ENCODE results near the gene ZNF337.
"Not testable (repeated sequence)": the region's sequence is repeated elsewhere in the genome, so short reads cannot be mapped to it uniquely, and the experiment has no call there.

Gene ZNF337

DNA sequence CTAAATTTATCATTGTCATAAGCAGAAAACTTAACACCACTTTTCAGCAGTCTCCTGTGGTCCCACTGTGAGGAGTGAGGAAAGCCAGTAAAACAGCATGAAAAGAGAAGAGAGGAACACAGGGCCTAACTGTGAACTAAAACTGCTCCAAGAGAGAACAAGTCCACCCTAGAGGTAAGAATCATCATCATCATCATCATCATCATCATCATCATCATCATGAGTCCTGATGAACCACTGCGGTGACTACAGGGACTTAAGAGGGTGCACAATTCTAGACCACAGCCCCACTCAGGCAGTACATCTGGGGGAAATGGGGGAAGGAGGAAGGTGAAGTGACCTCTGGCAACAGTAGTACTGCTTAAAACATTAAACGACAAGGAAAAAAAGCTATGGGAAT lies 13.6 kb downstream of the ZNF337 start:
- H3K4me3 Mint-ChIP-seq, result no peak overlapping the region
- intact Hi-C loops (cut with micrococcal nuclease), result no loop called here
- no peaks in the 10 kb centered on the region for H3K4me1 Mint-ChIP-seq (ENCODE audit: low read depth)
- no peak overlapping the region for H3K27ac Mint-ChIP-seq
- H3K9me3 Mint-ChIP-seq, result no peaks in the 10 kb centered on the region
- no peaks in the 10 kb centered on the region for H3K27me3 Mint-ChIP-seq
- H3K36me3 Mint-ChIP-seq (ENCODE audit: low read depth), result peaks cover 75% of the 10 kb centered on the region

DNA sequence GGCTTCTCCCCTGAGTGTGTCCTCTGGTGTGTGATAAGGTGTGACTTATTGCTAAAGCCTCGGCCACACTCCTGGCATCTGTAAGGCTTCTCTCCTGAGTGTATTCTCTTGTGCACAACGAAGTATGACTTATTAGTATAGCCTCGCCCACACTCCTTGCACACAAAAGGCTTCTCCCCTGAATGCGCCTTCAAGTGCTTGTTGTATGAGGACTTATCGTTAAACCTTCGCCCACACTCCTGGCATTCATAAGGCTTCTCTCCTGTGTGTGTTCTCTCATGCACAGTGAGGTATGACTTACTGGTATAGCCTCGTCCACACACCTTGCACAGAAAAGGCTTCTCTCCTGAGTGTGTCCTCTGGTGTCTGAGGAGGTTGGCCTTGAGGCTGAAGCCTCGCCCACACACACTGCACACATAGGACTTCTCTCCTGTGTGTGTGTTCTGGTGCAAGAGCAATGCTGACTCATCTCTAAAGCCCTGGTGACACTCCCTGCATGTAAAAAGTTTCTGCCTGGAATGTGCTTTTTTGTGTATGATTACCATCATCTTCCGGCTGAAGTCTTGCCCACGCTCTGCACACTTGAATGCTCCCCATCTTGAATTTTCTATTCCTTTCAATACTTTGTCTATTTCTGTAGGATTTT lies 20.4 kb downstream of the ZNF337 start:
- no peaks in the 10 kb centered on the region for H3K27me3 Mint-ChIP-seq
- H3K4me1 Mint-ChIP-seq (ENCODE audit: low read depth), result peaks cover 11% of the 10 kb centered on the region
- no peak overlapping the region for H3K4me3 Mint-ChIP-seq
- intact Hi-C loops (cut with micrococcal nuclease), result no loop called here
- no peak overlapping the region for H3K27ac Mint-ChIP-seq
- H3K36me3 Mint-ChIP-seq (ENCODE audit: low read depth), result peaks cover 83% of the 10 kb centered on the region
- peaks cover 9% of the 10 kb centered on the region for H3K9me3 Mint-ChIP-seq

DNA sequence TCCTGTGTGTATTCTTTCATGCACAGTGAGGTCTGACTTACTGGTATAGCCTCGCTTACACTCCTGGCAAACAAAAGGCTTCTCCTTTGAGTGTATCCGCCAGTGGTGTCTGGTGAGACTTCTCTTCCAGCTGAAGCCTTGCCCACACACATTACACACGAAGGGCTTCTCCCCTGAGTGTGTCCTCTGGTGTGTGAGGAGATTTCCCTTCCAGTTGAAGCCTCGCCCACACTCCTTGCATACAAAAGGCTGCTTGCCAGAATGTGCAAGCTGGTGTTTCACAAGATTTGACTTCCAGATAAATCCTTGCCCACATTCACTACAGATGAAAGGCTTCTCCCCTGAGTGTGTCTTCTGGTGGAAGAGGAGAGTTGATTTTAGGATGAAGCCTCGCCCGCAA lies 21.5 kb downstream of the ZNF337 start:
- Mint-ChIP-seq H3K4me1 (ENCODE audit: low read depth) (peaks cover 11% of the 10 kb centered on the region), H3K36me3 (ENCODE audit: low read depth) (peaks cover 74% of the 10 kb centered on the region), H3K9me3 (peaks cover 9% of the 10 kb centered on the region), H3K4me3 (no peak overlapping the region), H3K27me3 (no peaks in the 10 kb centered on the region), H3K27ac (no peak overlapping the region)
- intact Hi-C loops (cut with micrococcal nuclease), result no loop called here

DNA sequence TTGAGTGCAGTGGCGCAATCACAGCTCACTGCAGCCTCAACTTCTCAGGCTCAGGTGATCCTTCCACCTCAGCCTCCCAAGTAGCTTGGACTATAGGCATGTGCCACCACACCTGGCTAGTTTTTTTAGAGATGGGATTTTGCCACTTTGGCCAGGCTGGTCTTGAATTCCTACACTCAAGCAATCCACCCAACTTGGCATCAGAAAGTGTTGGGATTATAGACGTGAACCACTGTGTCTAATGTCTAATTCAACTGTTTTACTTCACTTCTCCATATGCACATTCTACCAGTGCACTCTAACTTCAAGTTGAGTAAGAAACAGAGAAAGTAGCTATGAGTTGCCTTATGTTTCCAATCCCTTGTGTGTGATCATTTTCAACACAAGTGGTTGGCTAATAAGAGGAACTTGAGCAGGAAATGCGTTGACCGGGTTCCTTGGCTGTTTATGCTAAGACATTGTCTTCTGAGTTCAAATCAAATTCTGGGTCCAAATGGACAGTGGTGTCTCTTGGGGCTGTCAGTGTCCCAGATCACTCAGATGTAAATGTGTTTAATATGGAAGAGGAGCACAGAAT lies 23.9 kb downstream of the ZNF337 start:
- Mint-ChIP-seq H3K27ac (no peak overlapping the region), H3K4me3 (no peak overlapping the region), H3K4me1 (ENCODE audit: low read depth) (peaks cover 11% of the 10 kb centered on the region), H3K36me3 (ENCODE audit: low read depth) (peaks cover 50% of the 10 kb centered on the region), H3K9me3 (peaks cover 9% of the 10 kb centered on the region), H3K27me3 (no peaks in the 10 kb centered on the region)
- intact Hi-C loops (cut with micrococcal nuclease), result no loop called here

DNA sequence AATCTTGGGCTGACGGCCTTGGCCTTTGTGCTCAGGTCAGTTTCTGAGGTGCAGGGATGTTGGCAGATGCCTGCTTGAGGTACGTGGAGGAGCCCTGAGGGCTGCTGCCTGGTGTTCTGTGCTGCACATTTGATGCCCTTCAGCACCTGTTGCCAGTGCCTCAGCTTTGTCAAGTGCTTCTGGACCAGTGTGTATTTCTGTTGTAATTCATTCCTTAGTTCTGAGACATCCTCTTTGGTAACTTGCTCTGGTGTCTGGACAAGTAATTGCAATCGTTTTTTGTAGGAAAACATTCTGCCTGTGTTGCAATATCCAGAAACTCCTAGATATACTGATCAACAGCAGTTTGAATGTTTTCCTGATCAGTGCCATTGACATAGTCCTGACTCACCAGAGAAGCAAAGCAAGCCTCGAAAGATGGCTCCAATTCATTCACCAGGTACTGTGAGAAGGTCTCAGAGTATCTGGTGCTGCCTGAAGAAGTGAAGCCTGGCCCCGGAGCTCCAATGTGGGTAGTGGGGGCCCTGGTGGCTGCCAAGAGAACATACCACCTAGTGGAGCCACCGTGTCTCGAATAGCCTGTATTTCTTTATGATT lies 26.7 kb downstream of the ZNF337 start:
- Mint-ChIP-seq H3K27ac (no peak overlapping the region), H3K4me3 (no peak overlapping the region), H3K9me3 (peaks cover 9% of the 10 kb centered on the region), H3K36me3 (ENCODE audit: low read depth) (peaks cover 22% of the 10 kb centered on the region), H3K4me1 (ENCODE audit: low read depth) (peaks cover 5% of the 10 kb centered on the region), H3K27me3 (no peaks in the 10 kb centered on the region)
- intact Hi-C loops (cut with micrococcal nuclease), result no loop called here

DNA sequence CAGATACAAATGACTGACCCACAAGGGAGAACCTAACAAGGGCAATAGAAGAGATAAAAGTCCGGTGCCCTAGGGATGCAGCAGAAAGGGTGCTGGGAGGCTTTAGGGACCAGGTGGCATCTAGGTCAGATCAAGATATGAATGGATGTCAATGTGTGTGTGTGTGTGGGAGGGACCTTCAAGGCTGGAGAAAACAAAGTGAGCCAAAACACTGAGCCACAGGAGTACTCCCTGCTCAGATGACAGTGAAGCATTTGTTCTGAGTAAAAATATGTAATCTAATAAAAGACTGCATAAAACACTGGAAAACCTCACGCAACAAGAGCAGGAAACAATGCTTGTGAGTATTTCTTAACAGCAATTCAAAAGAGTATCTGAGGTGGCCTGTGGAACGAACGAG lies 28.2 kb downstream of the ZNF337 start:
- H3K27ac Mint-ChIP-seq, result no peak overlapping the region
- H3K9me3 Mint-ChIP-seq, result peaks cover 8% of the 10 kb centered on the region
- H3K27me3 Mint-ChIP-seq, result no peaks in the 10 kb centered on the region
- no peak overlapping the region for H3K4me3 Mint-ChIP-seq
- intact Hi-C loops (cut with micrococcal nuclease), result no loop called here
- peaks cover 5% of the 10 kb centered on the region for H3K4me1 Mint-ChIP-seq (ENCODE audit: low read depth)
- peaks cover 7% of the 10 kb centered on the region for H3K36me3 Mint-ChIP-seq (ENCODE audit: low read depth)

DNA sequence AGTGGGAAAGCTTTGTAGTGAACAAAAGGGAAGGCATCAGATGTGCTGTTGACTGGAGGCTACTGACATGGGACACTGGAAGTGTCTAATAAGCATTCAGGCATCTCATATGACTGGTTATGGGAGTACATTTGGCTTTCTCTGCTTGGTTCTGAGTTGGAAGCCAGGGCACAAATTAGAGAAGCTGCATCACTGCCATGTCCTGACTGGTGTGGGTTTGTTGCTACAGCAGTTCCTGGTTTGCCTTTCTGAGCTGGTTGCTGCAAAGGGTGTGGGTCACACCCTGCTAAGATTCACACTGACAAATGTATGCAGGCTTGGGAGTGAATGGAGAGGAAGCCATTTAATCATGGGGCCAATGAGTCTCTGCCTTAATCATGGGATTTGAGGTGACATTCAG lies 36.7 kb downstream of the ZNF337 start:
- intact Hi-C loops (cut with micrococcal nuclease), result no loop called here
- Mint-ChIP-seq H3K27me3 (no peaks in the 10 kb centered on the region), H3K36me3 (ENCODE audit: low read depth) (no peaks in the 10 kb centered on the region), H3K27ac (no peak overlapping the region), H3K9me3 (peaks cover 9% of the 10 kb centered on the region), H3K4me3 (no peak overlapping the region), H3K4me1 (ENCODE audit: low read depth) (no peaks in the 10 kb centered on the region)

DNA sequence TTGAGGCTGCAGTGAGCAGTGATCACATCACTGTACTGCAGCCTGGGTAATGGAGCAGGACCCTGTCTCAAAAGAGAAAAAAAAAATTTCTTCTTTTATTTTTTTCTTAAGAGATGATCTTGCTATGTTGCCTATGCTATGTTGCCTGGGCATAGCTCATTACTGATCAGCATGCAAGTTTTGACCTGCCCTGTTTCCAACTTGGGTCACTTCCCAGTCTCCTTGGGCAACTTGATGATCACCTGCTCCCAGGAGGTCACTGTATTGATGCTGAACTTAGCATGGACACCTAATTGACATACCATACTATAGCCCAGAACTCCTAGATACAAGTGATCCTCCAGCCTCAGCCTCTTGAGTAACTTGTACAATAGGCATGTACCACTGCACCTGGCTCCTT lies 42.2 kb downstream of the ZNF337 start:
- Mint-ChIP-seq H3K4me1 (ENCODE audit: low read depth) (no peaks in the 10 kb centered on the region), H3K27me3 (no peaks in the 10 kb centered on the region), H3K36me3 (ENCODE audit: low read depth) (no peaks in the 10 kb centered on the region), H3K9me3 (no peaks in the 10 kb centered on the region), H3K4me3 (no peak overlapping the region), H3K27ac (no peak overlapping the region)
- intact Hi-C loops (cut with micrococcal nuclease), result no loop called here

DNA sequence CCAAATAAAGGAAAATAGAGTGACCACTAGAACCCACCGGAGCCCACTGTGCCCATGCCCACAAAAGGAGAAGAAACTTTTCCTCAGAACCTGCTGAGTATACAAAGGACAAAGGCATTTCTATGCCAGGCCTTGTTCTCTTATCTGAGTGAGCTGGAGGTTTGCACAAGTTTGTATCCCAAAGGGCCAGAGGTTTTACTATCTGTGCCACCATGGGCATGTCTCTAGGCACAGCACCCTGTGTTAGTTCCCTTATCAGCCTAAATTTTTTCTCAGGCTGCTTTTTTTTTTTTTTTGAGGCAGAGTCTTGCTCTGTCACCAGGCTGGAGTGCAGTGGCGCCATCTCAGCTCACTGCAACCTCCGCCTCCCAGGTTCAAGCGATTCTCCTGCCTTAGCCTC lies 43.8 kb downstream of the ZNF337 start:
- H3K4me3 Mint-ChIP-seq; intact Hi-C loops (cut with micrococcal nuclease); H3K4me1 Mint-ChIP-seq (ENCODE audit: low read depth); H3K27me3 Mint-ChIP-seq; H3K27ac Mint-ChIP-seq; H3K36me3 Mint-ChIP-seq (ENCODE audit: low read depth); H3K9me3 Mint-ChIP-seq: not testable (repeated sequence)

DNA sequence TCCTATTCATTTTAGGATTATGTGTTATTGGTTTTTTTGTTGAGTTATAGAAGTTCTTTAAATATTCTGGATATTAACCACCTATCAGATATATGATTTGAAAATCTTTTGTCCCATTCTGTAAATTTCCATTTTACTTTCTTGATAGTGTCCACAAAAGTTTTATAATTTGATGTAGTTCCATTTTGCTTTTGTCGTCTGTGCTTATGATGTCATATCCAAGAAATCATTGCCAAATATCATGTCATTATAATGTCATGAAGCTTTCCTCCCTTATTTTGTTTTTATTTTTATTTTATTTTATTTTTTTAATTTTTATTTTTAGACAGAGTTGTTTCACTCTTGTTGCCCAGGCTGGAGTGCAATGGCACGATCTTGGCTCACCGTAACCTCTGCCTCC lies 51.8 kb downstream of the ZNF337 start:
- H3K36me3 Mint-ChIP-seq (ENCODE audit: low read depth), result no peaks in the 10 kb centered on the region
- no peaks in the 10 kb centered on the region for H3K27me3 Mint-ChIP-seq
- H3K9me3 Mint-ChIP-seq, result no peaks in the 10 kb centered on the region
- intact Hi-C loops (cut with micrococcal nuclease), result no loop called here
- no peak overlapping the region for H3K4me3 Mint-ChIP-seq
- H3K27ac Mint-ChIP-seq, result no peak overlapping the region
- H3K4me1 Mint-ChIP-seq (ENCODE audit: low read depth), result no peaks in the 10 kb centered on the region

DNA sequence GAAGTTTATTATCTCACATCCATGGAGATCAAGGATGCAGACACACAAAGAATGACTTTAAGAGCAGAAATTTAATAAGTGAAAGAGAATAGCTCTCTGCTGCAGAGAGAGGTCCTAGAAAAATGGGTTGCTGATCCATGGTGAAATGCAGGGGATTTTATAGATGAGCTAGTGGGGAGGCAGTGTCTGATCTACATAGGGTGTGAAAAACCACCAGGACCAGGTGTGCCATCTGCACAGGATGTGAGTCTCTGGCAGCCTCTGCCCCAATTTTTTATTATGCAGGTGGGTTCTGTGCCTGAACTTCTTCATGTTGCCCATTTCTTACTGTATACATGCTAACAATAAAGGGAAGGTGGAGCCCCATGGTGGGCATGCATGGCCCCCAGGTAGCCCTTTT lies 52.9 kb downstream of the ZNF337 start:
- Mint-ChIP-seq H3K27me3 (no peaks in the 10 kb centered on the region), H3K4me1 (ENCODE audit: low read depth) (no peaks in the 10 kb centered on the region), H3K4me3 (no peak overlapping the region), H3K27ac (no peak overlapping the region), H3K36me3 (ENCODE audit: low read depth) (no peaks in the 10 kb centered on the region), H3K9me3 (no peaks in the 10 kb centered on the region)
- intact Hi-C loops (cut with micrococcal nuclease), result no loop called here

DNA sequence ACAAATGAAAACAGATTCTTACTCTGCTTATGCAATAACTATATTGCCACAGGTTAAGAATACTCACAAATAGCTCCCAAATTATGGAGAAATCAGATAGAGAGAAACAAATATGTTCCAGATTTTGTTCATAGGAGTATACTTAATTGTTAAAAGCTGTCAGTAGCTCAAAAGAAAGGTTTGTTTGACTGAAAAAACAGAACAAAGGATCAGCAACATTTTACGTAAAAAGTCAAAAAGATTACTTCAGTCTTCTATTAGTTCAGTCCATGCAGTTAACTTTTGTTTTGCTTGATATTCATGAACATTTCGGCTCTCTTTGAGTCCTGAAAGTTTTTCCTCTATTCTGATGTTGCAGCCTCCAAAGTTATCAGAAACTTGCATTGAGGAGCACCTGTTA lies 59.4 kb downstream of the ZNF337 start:
- Mint-ChIP-seq H3K4me3 (no peak overlapping the region), H3K27me3 (no peaks in the 10 kb centered on the region), H3K4me1 (ENCODE audit: low read depth) (no peaks in the 10 kb centered on the region), H3K9me3 (peaks cover 27% of the 10 kb centered on the region), H3K27ac (no peak overlapping the region), H3K36me3 (ENCODE audit: low read depth) (no peaks in the 10 kb centered on the region)
- intact Hi-C loops (cut with micrococcal nuclease), result no loop called here

DNA sequence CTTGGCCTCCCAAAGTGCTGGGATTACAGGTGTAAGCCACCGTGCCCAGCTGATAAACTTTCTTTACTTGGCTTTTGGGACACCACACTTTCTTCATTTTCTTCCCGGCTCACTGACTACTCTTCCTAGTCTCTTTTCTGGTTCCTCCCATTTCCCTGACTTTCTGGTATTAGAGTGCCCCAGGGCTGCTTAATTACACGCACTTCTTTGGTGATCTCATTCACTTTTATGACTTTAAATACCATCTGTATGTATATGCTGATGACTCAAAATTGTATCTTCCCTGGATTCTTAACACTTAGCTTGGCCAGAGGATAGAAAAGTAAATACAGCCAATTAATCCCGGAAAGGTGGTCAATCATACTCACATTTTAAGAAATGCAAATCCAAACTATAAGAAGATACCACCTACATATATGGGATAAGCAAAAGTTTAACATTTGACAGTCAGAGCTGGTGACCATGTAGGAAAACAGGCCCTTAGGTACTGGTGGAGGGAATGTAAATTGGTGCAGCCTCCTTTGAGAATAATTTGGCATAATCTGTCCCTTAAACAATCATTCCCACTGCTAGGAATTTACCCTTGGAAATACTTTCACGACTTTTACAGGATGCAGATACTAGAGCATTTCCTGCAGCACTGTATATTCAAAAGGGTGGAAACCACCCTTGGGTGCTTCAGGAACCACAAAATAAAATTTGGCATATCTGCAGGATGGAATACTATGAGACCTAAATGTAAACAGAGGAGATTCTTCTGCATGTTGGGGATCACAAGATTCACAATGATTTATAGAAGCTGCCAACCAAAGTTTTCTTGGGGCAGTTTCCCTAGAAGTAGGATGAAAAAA lies 63.5 kb downstream of the ZNF337 start:
- H3K4me3 Mint-ChIP-seq, result no peak overlapping the region
- no peaks in the 10 kb centered on the region for H3K36me3 Mint-ChIP-seq (ENCODE audit: low read depth)
- intact Hi-C loops (cut with micrococcal nuclease), result no loop called here
- H3K9me3 Mint-ChIP-seq, result peaks cover 32% of the 10 kb centered on the region
- no peaks in the 10 kb centered on the region for H3K27me3 Mint-ChIP-seq
- no peak overlapping the region for H3K27ac Mint-ChIP-seq
- no peaks in the 10 kb centered on the region for H3K4me1 Mint-ChIP-seq (ENCODE audit: low read depth)

DNA sequence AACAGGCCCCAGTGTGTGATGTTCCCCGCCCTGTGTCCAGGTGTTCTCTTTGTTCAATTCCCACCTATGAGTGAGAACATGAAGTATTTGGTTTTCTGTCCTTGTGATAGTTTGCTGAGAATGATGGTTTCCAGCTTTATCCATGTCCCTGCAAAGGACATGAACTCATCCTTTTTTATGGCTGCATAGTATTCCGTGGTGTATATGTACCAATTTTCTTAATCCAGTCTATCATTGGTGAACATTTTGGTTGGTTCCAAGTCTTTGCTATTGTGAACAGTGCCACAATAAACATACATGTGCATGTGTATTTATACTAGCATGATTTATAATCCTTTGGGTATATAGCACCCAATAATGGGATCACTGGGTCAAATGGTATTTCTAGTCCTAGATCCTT lies 66.0 kb downstream of the ZNF337 start:
- H3K27ac Mint-ChIP-seq, H3K27me3 Mint-ChIP-seq: not testable (repeated sequence)
- H3K9me3 Mint-ChIP-seq, result peaks cover 27% of the 10 kb centered on the region

More for the DNA sequence above, 66.0 kb downstream of the ZNF337 start:
- H3K4me1 Mint-ChIP-seq (ENCODE audit: low read depth); H3K36me3 Mint-ChIP-seq (ENCODE audit: low read depth); H3K4me3 Mint-ChIP-seq; intact Hi-C loops (cut with micrococcal nuclease): not testable (repeated sequence)

Data from dendritic cell treated with granulocyte-macrophage colony-stimulating factor and Interleukin-4, amounts not matched to agents 40 ng/mL and 50 ng/mL, for 4 days (primary cell).